HG03571 (cell line): ENCODE measurements around the gene KRT35.
"Not testable (repeated sequence)": the region's sequence is repeated elsewhere in the genome, so short reads cannot be mapped to it uniquely, and the experiment has no call there.

Experiments
- ATAC-seq: cut with Tn5 transposase; IDR thresholded peaks from one replicate; pipeline ENCODE4 v1.9.1; 2021; ENCODE audit not compliant: unreplicated experiment

The KRT35 gene

GRCh38 chr17:41462705-41463104, 18.2 kb downstream of the KRT35 start:
- ATAC-seq = no peak

GRCh38 chr17:41457676-41458075, 23.3 kb downstream of the KRT35 start:
- ATAC-seq = no peak

- no peak for ATAC-seq
Observed at GRCh38 chr17:41456204-41456603, 24.7 kb downstream of the KRT35 start.

DNA sequence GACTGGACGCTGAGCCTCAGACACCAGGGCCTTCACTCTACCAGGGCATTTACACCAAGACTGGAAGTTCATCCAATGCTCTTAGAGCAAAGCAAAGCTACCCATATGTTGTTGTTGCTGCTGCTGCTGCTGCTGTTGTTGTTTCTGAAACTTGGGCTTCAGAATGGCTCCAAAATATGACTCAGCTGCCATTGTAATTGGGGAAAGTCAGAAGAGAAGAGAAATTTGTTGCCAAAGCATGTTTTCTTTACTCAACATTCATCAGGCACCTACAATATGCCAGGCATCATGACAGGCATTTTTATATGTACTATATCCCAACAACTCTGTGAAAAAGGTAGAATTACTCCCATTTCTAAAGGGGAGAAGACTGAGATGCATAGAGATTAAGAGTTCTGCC, 25.7 kb downstream of the KRT35 start:
- no peak for ATAC-seq

DNA sequence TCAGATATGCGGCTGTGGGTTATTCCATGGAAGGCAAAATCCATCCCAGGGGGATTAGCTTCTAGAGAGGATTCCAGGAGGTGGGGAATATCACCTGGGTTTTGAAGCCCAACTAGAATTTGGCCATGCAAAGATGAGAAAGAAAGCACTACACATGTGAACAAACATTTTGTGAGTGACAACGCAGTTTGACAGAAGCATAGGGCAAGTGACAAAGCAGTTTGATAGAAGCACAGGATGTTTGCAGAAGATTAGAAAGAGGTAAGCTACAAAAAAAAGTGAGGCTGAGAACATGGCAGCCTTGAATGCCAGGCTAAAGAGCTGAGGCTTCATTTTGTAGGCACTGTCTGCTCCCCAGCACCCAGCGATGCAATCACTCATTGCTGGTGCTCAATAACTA, 27.9 kb downstream of the KRT35 start:
- no peak for ATAC-seq

GRCh38 chr17:41452281-41452680, 28.7 kb downstream of the KRT35 start:
- ATAC-seq = no peak

DNA sequence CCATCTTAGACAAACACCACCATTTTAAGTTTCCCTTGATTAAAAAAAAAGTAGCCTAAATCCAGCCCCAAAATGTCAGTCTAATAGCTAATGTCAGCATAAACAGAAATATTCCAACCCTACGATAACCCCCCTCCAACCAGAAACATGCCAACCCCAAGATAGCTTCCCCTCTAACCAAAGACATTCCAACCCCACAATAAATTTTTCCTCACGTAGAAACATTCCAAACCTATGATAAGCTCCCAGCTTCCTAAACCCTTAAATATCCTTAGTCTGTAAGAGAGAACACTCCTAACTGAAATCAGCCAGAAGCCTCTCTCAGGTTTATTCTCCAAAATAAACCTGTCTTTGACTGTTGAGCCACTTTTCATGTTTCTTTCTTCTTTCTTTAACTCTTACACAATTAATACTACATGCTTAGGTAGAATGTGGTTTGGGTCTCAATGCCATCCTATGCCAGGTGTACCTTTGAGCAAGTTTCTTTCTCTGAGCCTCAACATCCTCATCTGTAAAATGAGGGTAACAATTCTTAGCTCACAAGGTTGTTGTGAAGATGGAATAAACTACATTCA, 29.7 kb downstream of the KRT35 start:
- ATAC-seq = no peak

- ATAC-seq = no peak
Observed at GRCh38 chr17:41449008-41449407, 31.9 kb downstream of the KRT35 start.

DNA sequence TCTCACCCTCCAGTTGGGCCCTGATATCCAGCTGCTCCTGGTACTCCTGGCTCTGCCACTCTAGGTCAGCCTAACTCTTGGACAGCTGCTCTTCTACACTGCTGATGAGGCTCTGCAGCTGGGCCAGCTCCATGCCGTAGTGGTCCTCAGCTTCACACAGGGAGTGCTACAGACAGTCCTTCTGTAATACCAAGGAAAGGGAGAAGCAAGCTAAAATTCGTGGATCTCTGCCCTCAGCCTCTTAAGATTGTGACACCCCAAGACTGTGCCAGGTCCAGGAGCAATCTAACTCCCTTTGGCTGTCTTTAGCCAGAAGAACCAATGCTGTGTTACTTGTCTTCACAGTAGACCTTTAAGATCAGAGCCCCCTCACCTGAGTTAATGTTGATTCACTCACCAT, 32.4 kb downstream of the KRT35 start:
- no peak for ATAC-seq

GRCh38 chr17:41446806-41447205, 34.1 kb downstream of the KRT35 start:
- no peak for ATAC-seq

- ATAC-seq = no peak
Observed at GRCh38 chr17:41444640-41445039, 36.3 kb downstream of the KRT35 start.

DNA sequence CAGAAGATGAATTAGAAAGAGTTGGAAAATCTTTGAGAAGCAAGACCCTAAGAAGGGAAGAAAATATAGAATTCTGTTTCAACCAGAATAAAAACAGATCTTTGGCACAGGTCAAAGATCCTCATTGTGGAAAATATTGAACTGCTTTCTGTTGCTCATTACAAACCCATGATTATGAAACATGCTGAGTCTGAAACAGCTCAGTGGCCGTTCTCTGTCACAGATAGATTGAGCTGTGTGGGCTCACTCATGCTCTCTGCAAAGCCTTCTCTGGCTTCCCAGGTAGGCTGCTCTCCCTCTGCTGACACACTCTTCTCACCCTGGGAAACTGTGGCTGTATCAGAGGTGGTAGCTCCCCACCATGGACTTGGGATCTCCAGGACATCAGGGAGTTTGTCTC, 36.8 kb downstream of the KRT35 start:
- no peak for ATAC-seq

- no peak for ATAC-seq
Observed at GRCh38 chr17:41442739-41443138, 38.2 kb downstream of the KRT35 start.

- ATAC-seq = no peak
Observed at GRCh38 chr17:41440531-41441033, 40.4 kb downstream of the KRT35 start, which contains the start of gene KRT38. Gene KRT38, minus strand, starts transcription at chr17:41440983. Its CDS starts 62 bp downstream, at chr17:41440921.

- ATAC-seq = no peak
Observed at GRCh38 chr17:41439375-41439774, 41.6 kb downstream of the KRT35 start.

DNA sequence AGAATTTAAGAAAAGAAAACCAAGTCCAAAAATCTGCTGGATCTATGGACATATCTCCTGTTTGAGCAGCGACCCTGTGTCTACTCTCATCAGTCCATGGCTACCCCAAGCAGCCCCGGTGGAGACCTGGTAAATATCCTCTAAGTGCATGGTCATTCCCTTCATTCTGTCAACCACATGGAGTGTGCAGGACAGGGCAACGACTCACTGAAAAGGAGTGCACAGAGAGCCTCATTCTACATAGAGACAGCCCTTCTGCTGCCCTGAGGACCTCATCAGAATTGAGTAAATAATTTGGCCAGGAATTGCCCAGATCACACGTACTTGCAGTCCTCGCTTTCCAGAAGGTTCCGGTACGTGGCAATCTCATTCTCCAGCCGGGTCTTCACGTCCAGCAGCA, 43.2 kb downstream of the KRT35 start:
- no peak for ATAC-seq

- no peak for ATAC-seq
Observed at GRCh38 chr17:41437254-41437653, 43.7 kb downstream of the KRT35 start.

DNA sequence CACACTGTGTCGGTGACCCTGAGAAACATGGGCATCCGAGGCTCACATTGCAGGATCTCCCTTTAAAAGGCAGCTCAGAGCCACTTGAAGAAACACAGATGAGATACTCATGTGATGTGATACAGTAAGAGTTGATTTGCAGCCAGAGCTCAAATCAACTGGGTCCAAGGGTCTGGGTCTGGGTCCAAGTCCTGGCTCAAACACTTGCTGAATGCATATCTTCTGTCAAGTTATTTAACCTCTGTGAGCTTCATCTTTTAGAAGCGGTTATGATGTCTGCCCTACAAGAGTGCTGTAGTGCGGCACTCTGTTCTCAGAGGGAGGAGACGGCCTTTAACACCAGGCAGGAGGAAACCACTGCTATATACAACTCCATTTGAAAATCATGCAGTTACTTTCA, 46.5 kb downstream of the KRT35 start:
- no peak for ATAC-seq

GRCh38 chr17:41434005-41434404, 46.9 kb downstream of the KRT35 start:
- ATAC-seq = no peak

DNA sequence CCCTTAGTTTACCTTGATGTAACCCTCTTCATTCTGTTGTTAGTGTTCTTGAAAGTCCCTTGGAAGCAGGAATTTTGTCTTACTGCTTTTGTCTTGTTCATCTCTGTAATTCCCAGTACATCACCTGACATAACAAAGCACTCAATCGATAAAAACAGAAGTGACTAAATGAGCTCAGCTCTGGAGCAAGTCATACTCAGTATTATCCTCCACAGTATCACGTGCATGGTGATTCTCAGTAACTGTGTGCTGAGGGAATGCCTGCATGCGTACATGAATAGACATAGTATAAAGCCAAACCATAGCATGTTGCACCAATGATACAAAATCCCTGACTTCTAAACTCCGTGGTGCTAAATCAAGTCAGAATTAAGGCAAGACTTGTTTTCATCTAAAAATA, 47.4 kb downstream of the KRT35 start:
- ATAC-seq = no peak

DNA sequence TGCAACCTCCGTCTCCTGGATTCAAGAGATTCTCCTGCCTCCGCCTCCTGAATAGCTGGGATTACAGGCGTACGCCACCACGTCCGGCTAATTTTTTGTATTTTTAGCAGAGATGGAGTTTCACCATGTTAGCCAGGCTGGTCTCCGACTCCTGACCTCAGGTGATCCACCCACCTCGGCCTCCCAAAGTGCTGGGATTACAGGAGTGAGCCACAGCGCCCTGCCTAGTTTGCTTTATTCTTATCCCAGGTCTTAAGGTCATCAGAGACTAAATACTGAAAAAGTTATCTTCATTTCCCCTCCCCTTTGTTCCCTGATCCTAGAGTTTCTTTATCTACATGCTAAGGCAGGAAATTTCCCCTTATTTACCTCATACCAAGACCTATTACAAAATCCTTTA, 50.6 kb downstream of the KRT35 start:
- ATAC-seq = not testable (repeated sequence)

DNA sequence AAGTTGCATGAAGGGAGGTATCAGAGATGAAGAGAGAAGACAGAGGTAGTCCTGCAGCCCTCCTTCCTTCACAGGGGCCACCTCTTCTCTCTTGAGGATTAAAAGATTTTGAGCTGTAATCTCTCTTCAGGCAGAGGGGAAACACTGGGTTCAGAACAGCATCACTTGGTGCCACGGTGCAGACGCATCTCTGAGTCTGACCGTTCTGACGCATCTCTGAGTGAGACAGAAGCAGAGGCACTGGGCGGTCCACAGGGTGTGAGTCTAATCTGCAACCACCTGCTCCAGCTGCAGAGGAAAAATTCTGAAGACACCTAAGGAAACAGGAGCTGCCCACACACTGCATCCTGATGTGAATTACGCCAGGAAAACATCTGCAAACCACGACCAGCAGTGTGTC, 51.3 kb downstream of the KRT35 start:
- ATAC-seq = no peak

DNA sequence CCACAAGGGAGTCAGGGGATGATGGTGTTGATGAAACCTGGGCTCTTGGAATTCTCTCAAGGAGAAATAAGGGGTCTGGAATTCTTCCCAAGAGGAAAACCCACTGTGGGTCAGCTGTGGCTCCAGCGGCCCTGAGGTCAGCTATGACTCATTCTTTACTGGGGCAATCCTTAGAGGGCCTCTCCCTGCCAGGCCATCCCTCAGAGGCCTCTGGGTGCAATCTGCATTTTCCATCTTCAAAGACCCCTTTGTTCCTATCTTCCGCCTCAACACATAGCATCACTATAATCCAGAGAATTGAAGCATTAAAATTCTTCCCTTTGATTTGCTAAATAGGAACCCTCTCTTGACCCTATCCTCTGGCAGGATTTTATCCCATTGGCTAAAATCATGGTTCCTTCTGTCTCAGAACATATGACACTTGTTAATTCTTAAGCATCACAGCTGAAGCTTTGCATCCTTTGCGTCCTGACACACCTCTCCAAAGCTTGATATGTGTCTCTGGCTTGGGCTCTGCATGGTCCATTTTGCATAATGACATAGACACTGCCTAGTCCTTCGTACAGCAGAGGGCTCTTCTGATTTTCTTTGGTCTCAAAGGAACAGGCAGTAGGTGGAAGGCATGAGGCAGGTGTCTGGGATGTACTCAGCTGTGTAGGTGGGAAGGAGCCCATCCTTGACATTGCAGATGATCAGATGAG, 52.2 kb downstream of the KRT35 start:
- no peak for ATAC-seq
